Stimulated activated CD4-positive, alpha-beta T cell treated with anti-CD3 and anti-CD28 coated beads, Interleukin-4, amount 100 ng/mL, for 24 hours (primary cell): ENCODE measurements around the gene CADPS.

Experiments used
- DNase-seq: peaks from one replicate; pipeline ENCODE4 v3.0.0-alpha.2; 2020

The CADPS gene

DNA sequence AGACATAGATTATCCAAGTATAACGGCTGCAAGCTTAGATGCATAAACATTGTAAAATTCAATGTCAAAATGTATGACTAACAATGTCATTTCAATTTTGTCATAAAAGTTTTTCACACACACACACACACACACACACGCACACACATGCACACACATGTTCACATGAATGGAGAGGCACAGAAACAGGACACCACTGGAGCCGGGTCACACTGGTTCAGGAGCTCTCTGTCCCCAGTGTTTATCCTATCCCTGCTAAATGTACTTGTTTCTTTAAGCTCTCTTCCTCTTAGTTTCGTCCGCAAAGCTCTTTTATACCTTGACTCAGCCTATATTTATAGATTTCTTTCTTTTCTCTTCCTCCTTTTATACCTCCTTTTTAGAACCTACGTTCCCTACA lies 249.9 kb downstream of the CADPS start:
- no peak for DNase-seq

DNA sequence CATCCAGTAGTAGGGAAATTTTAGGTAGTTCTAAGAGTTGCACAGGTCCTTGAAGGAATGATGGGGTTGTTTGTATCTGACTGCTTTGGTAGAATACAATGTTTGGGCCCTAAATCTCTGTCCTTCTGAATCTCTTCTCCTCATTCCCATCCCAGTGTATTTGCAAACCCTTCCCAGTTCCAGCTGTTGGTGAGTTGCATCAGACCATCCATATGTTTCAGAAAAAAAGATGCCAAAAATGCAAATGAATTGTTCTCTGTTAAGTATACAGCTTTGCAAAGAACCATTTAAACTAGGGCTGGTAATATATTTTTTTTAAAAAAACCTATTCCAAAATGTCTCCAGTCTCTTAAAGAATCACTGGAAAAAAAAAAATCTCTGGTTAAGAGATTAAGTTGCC lies 251.0 kb downstream of the CADPS start:
- no peak for DNase-seq

DNA sequence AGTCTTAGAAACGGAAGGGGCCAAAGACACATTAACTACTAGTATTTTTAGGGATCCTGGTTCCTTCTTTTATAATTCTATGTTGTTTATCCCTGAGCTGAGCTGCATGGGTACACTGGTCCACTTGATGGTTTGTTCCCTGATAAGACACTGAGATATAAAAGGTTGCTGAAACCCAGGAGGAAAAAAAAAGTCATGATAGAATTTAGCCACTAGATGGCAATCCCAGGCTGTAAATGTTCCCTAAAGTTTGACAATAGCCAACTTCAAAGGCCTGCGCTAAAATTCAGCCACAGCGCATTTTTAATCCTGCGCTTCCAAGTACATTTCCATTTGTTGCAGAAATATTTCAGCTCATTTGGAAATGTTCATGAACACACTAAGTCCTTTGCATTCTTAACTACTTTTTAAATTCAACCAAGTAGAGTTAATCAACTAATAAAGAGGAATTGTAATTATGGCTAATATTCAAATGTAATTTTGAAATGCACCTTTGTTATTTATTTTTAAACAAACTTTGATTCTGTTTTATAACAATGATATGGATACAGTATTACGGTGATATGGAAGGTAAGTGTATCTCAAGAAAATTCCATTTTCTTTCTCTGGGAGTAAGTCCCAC lies 252.6 kb downstream of the CADPS start:
- no peak for DNase-seq

DNA sequence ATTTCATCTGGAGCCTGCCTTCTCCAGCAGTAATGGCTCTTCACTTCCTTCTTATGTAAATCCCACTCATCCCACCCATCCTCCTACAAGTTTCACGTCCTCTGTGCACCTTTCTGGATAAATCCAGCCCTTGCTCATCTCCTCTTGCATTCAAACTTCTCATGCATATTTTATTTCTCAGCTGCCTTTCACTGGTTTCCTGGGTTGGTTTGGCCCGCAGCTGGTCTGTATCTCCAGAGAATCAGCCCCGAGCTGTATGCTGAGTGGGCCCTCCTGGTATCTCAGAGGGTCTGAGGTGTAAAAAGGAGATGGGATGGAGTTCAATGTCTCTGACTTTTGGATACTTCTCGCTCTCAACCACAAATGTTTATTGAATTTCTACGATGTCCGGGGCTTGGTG lies 253.3 kb downstream of the CADPS start:
- DNase-seq: no peak

DNA sequence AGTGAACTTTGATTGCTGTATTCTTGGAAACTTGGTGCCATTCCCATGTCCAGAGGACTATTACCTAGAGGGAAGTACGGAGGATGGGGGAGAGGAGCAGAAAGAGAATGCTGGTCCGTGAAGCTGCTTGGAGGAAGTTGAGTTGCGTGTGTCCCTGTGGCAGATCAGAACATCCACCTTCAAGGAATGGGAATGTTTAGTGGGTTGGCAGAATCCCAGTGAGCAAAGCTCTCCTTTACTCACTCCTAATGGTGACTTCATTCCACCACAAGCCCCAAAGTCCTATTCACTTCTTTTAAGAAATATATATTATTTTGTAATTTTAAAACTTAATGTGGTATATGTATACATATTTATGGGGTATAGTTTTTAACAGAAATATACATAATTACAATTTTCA lies 254.0 kb downstream of the CADPS start:
- no peak for DNase-seq

DNA sequence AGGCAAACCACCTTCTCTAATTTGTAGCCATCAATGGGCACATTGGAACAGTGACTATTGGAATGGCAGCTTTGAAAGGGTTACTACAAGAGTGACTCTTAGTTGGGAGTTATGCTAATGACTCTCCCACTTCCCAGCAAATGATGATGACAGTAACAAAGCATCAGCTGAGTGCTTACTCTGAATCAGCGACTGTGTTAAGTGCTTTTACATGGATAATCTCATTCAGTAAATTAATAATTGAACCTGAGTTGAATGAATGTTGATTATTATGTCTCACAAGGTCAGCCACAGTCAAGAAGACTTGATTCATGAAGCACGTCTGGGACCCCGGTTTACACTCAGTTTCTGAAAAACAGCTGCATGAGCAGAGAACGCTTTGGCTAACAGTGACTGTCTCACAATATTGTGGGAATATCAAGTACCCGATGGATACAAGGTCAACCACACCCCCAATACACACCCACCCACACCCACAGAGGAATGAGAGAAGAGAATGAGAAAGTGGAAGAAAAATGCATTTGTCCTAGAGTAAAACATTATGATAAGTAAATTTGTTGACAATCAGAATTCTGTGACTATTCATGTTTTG lies 259.9 kb downstream of the CADPS start:
- DNase-seq: no peak

DNA sequence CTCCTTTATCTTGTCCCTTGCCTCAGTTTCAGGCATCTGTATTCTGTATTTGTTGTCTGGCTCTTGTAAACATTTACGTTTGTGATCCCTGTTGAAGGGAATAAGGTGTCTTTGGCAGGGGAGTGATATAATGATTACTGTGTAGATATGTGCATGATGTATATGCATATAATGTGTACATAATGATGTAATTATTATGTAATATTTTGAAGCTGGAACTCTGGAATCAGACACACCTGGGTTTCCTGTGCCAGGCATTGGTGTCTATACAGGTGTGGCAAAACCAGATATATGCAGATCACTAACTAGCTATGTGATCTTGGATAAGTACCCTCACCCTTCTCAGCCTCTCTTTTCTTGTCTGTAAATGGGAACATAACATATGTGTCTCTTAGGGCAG lies 260.7 kb downstream of the CADPS start:
- DNase-seq: no peak

DNA sequence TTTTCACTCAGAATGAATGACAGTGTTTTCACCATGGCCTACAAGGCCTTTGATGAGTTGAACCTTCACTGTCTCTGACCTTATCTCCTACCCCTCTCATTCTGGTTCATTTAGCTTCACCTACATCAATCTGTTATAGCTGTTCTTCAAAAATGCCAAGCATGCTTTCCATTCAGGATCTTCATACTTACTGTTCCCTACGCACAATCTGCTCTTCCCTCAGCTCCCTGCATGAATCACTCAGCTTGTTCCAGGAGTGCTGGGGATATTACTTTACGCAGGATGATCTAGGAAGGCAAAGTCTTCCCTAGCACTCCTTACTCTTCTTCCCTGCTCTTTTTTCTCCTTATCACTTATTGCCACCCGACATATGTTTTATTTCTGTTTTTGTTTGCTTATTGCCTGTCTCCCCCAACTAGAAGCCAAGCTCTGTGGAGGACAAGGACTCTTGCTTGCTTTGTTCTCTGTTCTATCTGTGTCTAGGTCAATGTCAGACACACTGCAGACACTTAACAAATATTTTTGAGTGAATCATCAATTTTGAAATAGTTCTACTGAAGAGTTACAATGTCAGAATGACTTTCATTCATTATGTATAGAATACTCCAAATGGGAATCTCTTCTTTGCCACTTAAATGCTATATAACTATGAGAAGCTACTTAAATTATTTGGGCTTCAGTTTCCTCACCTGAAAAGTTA lies 263.5 kb downstream of the CADPS start:
- DNase-seq: no peak

DNA sequence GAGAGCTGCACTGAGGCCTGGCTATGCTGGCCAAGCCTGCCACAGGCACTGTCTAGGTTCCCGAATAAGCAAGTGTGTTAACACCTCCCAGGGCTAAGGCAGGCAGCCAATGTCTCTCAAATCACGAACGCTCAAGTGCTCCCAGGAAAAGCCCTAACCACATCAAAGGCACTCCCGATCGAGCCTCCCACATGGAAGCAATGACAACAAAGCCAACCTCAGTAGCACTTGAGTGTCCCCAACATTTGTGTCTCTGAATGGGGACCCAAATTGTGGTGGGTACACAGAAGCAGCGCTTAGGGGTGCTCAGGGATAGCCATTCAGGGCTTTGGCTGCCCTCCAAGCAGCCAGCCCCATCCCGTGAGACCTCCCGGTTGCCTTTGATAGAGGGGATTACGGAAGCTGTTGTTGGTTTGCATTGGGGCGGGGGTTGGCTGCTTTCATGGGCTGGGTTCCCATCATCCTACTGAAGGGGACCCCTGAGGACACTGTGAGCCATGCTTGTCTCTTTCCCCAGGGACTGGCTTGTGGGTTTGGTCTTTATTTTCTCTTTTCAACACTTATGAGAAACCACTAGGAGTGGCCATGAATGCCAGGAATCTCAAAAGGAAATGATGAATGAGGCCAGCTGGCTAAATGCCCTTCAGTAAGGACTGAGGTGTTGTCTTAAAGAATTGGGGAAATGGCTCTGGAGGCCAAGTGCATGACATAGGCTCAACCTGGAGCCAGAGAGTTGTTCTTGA lies 267.8 kb downstream of the CADPS start:
- no peak for DNase-seq

DNA sequence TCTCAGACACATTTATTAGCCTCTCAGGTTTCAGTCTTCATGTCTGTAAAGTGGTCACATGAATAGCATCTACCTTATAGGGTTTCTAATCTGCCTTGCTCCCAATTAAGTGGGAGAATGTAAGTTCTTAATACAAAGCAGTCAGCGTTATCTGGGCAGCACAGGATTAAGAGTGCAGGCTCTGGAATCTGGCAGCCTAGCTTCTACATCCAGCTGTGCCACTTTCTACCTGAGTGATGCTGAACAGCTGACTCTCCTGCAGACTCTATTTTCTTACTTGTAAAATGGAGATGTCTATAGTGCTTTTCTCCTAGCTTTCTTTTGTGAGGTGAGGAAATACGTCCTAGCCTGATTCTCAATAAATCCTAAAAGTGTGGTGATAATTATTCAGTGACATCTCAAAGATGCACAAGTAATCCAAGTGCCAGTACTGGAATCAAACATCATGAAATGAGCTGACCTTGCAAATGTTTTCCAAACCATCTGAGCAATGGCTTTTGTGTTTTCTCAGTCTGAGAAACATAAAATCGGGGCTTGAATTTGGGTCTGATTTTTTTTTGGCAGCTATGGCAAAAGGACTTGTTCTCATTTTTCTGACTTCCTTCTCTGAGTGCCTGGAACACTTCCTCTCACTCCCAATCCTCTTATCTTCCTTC lies 269.7 kb downstream of the CADPS start:
- DNase-seq: no peak

DNA sequence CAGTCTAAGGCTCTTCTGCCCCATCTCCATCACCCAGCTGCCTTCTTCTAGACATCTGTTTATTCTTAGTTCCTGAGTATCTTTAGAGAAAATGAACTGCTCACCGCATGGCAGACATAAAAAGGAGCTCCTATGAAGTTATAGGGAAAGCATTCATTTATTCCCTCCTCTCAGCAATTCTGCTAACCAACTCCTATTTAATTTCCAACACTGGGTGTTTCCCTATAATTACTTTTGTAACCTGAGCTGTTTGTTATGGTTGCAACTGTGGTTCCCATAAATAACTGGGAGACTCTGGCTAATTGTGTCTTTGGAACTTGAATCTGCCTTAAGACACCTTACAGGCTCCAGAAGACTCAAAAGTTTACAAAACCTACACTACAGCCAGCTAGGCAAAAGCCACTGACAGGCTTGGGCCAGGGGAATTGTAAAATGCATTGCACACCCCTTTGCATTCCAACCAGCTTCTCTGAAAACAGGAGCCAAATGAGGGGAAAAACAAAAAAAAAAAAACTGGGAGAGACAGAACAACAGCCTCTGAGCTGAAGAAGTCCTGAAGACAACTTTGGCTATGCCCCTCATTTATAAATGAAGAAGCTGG lies 270.4 kb downstream of the CADPS start:
- no peak for DNase-seq

DNA sequence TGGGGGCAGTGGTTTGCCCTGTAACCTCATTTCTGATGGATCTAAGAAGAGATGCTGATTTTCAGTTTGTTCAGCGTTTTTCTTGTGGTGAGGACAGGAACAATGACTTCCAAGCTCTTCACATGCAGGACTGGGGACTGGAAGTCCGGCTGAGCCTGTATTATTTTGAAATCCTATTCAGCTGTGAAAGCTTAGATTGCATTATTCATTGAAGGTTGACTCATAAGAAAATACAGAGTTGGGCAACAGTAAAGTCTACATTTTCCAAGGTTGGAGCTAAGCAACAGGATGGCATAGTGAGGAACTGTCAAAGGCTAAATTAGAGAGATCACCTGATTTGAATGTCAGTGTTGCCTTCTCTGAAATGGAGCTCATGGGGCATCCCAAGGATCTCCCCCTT lies 270.9 kb downstream of the CADPS start:
- DNase-seq: no peak

DNA sequence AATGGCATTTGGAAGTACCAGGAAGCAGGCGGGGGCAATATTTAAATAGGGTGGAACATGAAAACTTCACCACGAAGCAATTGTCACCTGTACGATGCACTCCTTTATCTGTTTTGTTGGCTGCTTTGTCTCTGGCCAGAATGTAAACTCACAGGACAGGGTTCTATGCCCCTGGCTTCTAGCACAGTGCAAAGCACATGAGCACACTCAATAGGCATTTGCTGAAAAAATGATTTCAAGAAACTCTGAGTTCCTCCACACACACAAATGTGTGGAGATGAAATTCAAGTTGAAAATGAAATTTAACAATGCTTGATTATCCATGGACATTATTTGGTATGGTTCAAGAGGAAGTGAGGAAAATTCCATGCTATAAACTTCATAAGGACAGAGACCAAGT lies 272.2 kb downstream of the CADPS start:
- no peak for DNase-seq

DNA sequence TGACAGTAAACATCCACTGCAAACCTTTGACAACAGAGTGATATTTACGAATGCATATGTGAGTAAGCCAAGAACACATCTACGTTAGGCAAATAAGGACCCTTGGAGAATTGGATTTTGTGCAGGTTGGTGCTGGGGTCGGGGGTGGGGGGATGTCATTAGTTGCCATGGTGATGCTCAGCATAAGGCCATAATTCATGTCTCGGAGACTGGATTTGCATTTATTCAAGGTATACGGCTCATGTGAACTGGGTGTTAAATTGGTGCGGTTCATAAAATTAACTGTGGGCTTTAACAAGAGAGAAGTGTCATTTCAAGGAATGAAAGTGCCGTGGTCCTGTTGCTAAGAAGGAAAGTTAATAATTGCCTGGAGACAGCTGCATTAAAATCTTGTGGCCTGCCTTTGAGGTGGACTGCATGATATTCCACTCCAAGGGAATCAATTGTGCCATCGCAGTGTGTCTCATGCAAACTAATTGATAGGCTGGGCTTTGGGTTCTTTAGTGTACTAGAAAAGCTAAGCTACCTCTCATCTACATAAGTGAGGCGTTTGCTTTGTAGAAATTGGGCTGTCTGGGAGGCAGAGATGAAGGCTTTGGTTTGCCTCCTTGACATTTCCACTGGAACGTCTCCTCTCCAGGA lies 273.0 kb downstream of the CADPS start:
- no peak for DNase-seq

DNA sequence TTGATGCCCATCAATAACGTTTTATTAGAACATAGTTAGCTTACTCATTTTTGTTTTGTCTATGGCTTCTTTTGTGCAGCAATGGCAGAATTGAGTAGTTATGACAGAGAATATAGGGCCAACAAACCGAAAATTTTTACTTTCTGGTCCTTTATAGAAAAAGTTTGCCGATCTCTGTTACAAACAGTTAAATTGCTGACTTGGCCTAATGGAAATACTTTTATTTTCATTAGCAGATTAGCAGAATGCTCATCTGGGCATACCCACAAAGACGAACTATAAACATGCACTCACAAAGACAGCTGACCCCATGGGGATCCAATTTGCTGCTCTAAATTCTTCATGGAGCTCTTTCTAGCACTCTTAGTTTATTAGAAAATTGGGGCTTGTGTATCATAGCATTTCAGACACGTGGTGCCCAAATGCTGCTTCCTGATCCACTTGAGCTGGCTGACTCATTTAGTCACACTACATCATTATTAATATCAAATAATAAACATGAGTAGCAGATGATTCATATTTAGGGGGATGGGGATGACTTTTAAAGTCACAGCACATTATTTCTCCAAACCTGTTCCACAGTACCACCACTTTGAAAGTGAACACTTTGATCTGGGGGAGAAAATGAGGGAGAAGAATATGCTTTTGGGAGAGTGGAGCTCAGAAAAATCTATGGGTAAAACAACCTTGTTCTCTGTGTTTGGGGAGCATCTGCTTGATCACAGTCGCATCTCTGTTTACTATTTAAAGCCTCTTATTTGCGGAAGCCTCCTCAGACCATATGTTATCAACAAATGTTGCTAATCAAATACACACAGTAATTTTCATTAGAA lies 273.8 kb downstream of the CADPS start:
- no peak for DNase-seq

DNA sequence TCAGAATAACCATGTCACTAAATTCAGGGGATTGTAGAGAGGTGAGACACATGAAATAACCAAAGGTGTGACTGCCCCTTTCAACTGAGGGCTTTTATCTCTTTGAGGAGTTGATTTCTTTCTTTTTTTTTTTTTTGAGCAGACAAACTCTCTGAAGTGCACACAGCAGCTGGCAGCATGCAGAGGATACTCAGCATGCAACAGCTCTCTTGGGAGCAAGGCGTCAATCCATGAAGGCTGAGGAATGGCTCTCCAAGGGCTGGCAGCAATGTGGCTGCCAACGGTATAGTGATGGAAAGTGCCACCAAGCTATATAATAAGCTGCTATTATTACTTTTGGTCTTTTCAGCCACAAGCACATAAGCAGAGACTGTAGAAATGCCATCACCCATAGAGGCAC lies 275.2 kb downstream of the CADPS start:
- no peak for DNase-seq

DNA sequence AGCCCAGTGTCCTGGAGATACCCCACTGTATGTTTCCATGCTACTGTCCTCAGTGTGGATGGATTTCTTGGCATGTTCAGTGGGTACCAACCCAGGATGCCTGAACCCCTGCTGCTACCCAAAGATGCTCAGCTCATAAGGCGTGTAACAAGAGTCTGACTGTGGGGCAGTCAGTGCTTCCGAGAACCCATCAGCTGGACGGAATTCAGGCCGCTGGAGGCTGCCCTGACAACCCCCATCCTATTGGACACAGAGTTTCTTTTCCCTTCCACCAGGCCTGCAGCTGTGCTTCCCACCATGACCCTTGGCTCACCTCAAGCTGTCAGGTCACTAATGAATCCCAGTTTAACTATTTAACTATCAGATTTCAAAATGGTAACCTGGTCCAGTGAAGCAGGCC lies 277.7 kb downstream of the CADPS start:
- DNase-seq: no peak

DNA sequence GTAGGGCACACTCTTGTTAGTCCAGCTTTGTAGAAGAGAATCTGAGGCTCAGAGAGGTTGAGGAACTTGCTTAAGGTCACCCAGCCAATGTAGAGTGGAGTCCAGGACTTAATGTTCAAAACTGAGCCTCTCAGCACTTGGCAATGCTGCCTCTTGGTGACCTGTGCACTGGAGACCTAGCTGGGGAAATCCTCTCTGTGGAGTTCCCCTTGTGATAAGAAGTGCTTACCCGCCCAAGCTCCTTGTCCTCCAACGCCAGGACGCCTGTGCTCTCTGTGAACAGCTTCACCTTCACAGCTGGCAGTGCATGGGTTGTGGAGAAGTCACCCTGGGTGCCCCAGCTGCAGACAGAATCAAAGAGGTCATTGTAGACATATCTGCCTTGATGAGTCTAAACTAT lies 282.8 kb downstream of the CADPS start:
- no peak for DNase-seq

DNA sequence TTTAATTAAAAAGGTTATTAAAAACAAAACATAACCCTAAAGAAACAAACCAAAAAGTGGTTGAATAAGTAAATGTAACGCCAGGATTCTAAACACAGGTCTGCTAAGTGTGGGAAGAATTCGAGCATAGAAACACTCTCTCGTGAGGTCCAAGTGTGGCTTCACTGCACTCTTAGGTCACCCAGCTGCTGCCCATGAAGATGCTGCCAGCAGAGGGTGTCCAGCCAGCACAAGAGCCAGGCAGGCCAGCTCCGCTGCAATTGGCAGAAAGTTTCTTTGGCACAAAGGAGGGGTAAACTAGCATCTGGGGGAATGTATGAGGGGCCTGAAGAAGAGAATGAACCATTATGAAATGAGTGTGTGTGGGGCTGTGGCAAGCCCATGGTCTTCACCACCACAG lies 286.1 kb downstream of the CADPS start:
- no peak for DNase-seq

DNA sequence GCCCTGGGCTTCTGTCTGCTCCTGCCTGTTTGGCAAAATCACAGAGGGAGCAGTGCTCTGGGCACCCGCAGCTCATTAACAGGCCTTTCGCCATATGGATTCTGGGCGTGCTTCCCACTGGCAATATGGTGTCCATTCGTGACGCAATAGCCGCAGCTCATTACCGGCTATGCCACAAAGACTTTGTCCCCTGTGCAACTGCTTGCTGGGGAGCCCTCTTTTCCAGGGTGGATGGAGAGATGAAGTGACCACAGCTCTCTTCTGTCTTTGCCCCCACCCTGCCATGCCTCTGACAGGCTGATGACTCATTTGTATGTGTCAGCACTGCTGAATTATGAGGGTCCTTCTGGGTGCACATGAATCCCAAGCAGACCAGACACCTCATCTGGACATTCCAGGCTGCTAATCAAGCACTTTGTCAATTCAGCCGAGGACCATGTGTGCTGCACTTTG lies 287.6 kb downstream of the CADPS start:
- no peak for DNase-seq

DNA sequence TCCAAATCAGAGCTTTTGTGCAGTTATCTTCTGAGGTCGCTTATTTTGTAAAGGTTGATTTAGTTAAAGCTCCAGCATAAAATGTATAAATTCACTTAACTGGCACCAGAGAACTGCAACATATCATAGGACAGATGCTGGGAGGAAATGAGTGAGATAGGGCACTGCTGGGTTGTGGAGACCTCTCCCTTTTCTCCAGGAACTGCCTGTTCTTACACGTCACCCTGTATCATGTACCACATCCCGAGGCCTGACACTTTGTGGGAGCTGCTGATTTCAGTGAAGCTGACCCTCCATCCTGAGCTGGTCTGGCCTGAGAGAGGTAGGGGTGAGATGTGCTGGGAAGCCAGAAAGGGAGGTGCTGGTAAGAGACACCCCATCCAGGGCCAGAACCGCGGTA lies 288.0 kb downstream of the CADPS start:
- DNase-seq: no peak

DNA sequence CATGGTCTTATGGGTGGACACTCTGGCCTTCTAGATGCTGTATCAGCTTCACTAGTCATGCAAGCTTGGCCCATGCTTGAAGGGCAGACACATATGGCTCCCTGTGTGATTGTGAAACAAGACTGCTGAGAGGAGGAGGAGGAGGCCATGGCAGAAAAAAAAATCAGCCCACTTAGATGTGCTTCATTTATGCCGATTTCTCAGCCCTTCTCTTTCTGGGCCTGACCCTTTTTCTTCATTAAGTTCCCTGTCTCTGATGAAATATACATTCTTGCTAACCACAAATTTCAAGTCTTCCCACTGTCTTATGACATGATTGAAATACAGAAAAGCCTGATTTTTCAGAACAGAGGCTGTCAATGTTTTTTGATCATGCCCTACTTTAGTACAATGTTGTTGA lies 288.9 kb downstream of the CADPS start:
- no peak for DNase-seq
